HCT116 (cell line): ENCODE results near the gene ATAD3A. TPM values are rescaled to one million over a fixed set of nuclear protein-coding genes. Genes with fewer than 3 reads are reported as not detected.

Source experiments
- ATAC-seq: fragments of 200-7000 bp; cut with Tn5 transposase; 2 replicates; pipeline ENCODE4 v1.9.1; 2020; ENCODE audit warnings: mild to moderate bottlenecking, moderate library complexity
- BruUV-seq: library from RNA; stranded (reverse); fragments of 400-500 nt; replicated peaks from 2 replicates; lab custom pipeline; 2021; lab: Mats Ljungman, UMichigan
- CTCF ChIA-PET: fragments of 300-600 bp; sonication (Branson Sonifier 250); formaldehyde crosslinking; loops from one replicate; lab custom pipeline; 2021; ENCODE audit warnings: antibody characterized with exemption; lab: Charles Lee
- POLR2A ChIA-PET: fragments of 300-600, 350-600 bp; sonication (Branson Sonifier 250); formaldehyde crosslinking; loops from one replicate; lab custom pipeline; 2021; ENCODE audit warnings: antibody characterized with exemption; lab: Charles Lee
- RAD21 ChIA-PET, 2 experiments: fragments of 300-600 bp; sonication (Branson Sonifier 250); formaldehyde crosslinking; loops; one replicate each; lab custom pipeline; 2023; ENCODE audit warnings: low total read pairs in 2 of 2; ENCODE audit not compliant: uncharacterized antibody in 2 of 2, unreplicated experiment in 2 of 2, low non-redundant PET in 1 of 2; lab: Charles Lee
- DNase-seq: peaks from one replicate; pipeline ENCODE4 v3.0.0-alpha.2; 2010; ENCODE audit warnings: low read depth, low spot score
- H2AFZ ChIP-seq: fragments of 200-600 bp; shearing (Covaris generic), sonication (generic); 2 replicates; pipeline ENCODE4 v1.6.1; 2017; ENCODE audit warnings: low read depth, mixed run types, mixed read lengths, antibody characterized with exemption, low read length; ENCODE audit not compliant: poor library complexity, severe bottlenecking
- H3K27ac ChIP-seq: 2 replicates; pipeline ENCODE4 v1.5.1; 2012; ENCODE audit warnings: low read depth, low read length
- H3K27me3 ChIP-seq: fragments of 200-600 bp; sonication (generic); 2 replicates; pipeline ENCODE4 v1.6.1; 2016; ENCODE audit warnings: mixed run types, low read length, mixed read lengths; ENCODE audit not compliant: insufficient read depth
- H3K36me3 ChIP-seq, 2 experiments: fragments of 200-500 bp in 1 of 2; fragments of 200-600 bp in 1 of 2; sonication (Bioruptor generic) in 1 of 2; sonication (generic) in 1 of 2; 2 replicates each; pipeline versions ENCODE4 v1.5.1 to v1.6.1; 2014 to 2016; ENCODE audit warnings: low read length in 2 of 2, inconsistent platforms in 1 of 2, mixed read lengths in 1 of 2, mixed run types in 1 of 2; ENCODE audit not compliant: insufficient read depth in 2 of 2, control insufficient read depth in 1 of 2
- H3K4me1 ChIP-seq, 2 experiments: fragments of 200-600 bp in 1 of 2; sonication (generic) in 1 of 2; 2 replicates each; pipeline versions ENCODE4 v1.5.1 to v1.6.1; 2012 to 2017; ENCODE audit warnings: low read length in 2 of 2, inconsistent platforms in 1 of 2, mild to moderate bottlenecking in 1 of 2, mixed read lengths in 1 of 2, mixed run types in 1 of 2, moderate library complexity in 1 of 2; ENCODE audit not compliant: insufficient read depth in 2 of 2, control insufficient read depth in 1 of 2
- H3K4me2 ChIP-seq: fragments of 200-600 bp; sonication (generic); 2 replicates; pipeline ENCODE4 v1.6.1; 2017; ENCODE audit warnings: mixed run types, low read length, mixed read lengths
- H3K4me3 ChIP-seq, 2 experiments: fragments of 200-600 bp in 1 of 2; sonication (generic) in 1 of 2; replicated peaks in 1 of 2; 2 replicates each; pipeline ENCODE4 v1.5.1; 2011 to 2016; ENCODE audit warnings: low read length in 2 of 2, control low read depth in 1 of 2, low read depth in 1 of 2, mild to moderate bottlenecking in 1 of 2, mixed read lengths in 1 of 2, mixed run types in 1 of 2
- H3K79me2 ChIP-seq: fragments of 200-600 bp; sonication (generic); 2 replicates; pipeline ENCODE4 v1.6.1; 2017; ENCODE audit warnings: mild to moderate bottlenecking, mixed run types, low read length, moderate library complexity, mixed read lengths; ENCODE audit not compliant: insufficient read depth
- H3K9ac ChIP-seq: fragments of 200-600 bp; sonication (generic); 2 replicates; pipeline ENCODE4 v1.6.1; 2016; ENCODE audit warnings: low read length, mixed read lengths
- H3K9me2 ChIP-seq: fragments of 200-600 bp; sonication (generic), shearing (Covaris generic); 2 replicates; pipeline ENCODE4 v1.6.1; 2017; ENCODE audit warnings: mixed run types, mild to moderate bottlenecking, moderate library complexity; ENCODE audit not compliant: insufficient read depth
- H3K9me3 ChIP-seq, 2 experiments: fragments of 200-500 bp in 1 of 2; fragments of 200-600 bp in 1 of 2; sonication (Bioruptor generic) in 1 of 2; sonication (generic) in 1 of 2; 2 replicates each; pipeline ENCODE4 v1.6.1; 2014 to 2017; ENCODE audit warnings: low read length in 2 of 2, mixed read lengths in 2 of 2, inconsistent platforms in 1 of 2, low read depth in 1 of 2, mild to moderate bottlenecking in 1 of 2, mixed run types in 1 of 2, moderate library complexity in 1 of 2; ENCODE audit not compliant: control insufficient read depth in 1 of 2, insufficient read depth in 1 of 2
- H4K20me1 ChIP-seq: fragments of 200-600 bp; sonication (generic), shearing (Covaris generic); 2 replicates; pipeline ENCODE4 v1.6.1; 2017; ENCODE audit warnings: mixed run types, mild to moderate bottlenecking, moderate library complexity; ENCODE audit not compliant: insufficient read depth
- ATF3 ChIP-seq: IDR thresholded peaks from 2 replicates; pipeline ENCODE4 v1.6.1; 2012
- CBX3 ChIP-seq: IDR thresholded peaks from 2 replicates; pipeline ENCODE4 v1.6.1; 2012; ENCODE audit warnings: low read depth
- CEBPB ChIP-seq: IDR thresholded peaks from 2 replicates; pipeline ENCODE4 v1.6.1; 2012; ENCODE audit warnings: low read depth
- EGR1 ChIP-seq: IDR thresholded peaks from 2 replicates; pipeline ENCODE4 v1.6.1; 2012; ENCODE audit warnings: low read depth
- ELF1 ChIP-seq: IDR thresholded peaks from 2 replicates; pipeline ENCODE4 v1.6.1; 2012; ENCODE audit warnings: low read depth, borderline replicate concordance
- EZH2 ChIP-seq: fragments of 200-600 bp; sonication (generic); IDR thresholded peaks from 2 replicates; pipeline ENCODE4 v1.6.1; 2017; ENCODE audit warnings: antibody characterized with exemption, mixed run types
- JUND ChIP-seq: IDR thresholded peaks from 2 replicates; pipeline ENCODE4 v1.6.1; 2012
- MAX ChIP-seq: IDR thresholded peaks from 2 replicates; pipeline ENCODE4 v1.6.1; 2012
- POLR2AphosphoS5 ChIP-seq: IDR thresholded peaks from 2 replicates; pipeline ENCODE4 v1.6.1; 2011; ENCODE audit warnings: mild to moderate bottlenecking, low read depth, low read length, moderate library complexity
- RAD21 ChIP-seq: IDR thresholded peaks from 2 replicates; pipeline ENCODE4 v1.6.1; 2012; ENCODE audit warnings: low read depth, mild to moderate bottlenecking
- REST ChIP-seq: IDR thresholded peaks from 2 replicates; pipeline ENCODE4 v1.6.1; 2012; ENCODE audit warnings: low read depth
- SIN3A ChIP-seq: IDR thresholded peaks from 2 replicates; pipeline ENCODE4 v1.6.1; 2012; ENCODE audit warnings: low read depth
- SP1 ChIP-seq: IDR thresholded peaks from 2 replicates; pipeline ENCODE4 v1.6.1; 2012; ENCODE audit warnings: low read depth
- TCF7L2 ChIP-seq: IDR thresholded peaks from 2 replicates; pipeline ENCODE4 v1.7.0; 2011; ENCODE audit warnings: borderline replicate concordance, inconsistent platforms; ENCODE audit not compliant: insufficient read depth, insufficient read length; ENCODE audit errors: extremely low read depth
- YY1 ChIP-seq: IDR thresholded peaks from 2 replicates; pipeline ENCODE4 v1.6.1; 2011; ENCODE audit warnings: low read length, low read depth, moderate library complexity, mild to moderate bottlenecking; ENCODE audit not compliant: insufficient replicate concordance; ENCODE audit errors: extremely low read depth
- ZFX ChIP-seq: fragments of 450-650 bp; IDR thresholded peaks from 2 replicates; pipeline ENCODE4 v1.6.1; 2017
- ZNF274 ChIP-seq: fragments of 200-500 bp; sonication (Bioruptor generic); IDR thresholded peaks from 2 replicates; pipeline ENCODE4 v1.6.1; 2014; ENCODE audit warnings: mild to moderate bottlenecking, low read depth, low read length, inconsistent platforms
- intact Hi-C: fragments of 100-400 bp; cut with micrococcal nuclease; formaldehyde crosslinking; loops from 2 replicates; pipeline ENCODE4 v1.10.0; 2022
- total RNA-seq: library from RNA; stranded (reverse); gene quantifications from one replicate; pipeline ENCODE4 v1.2.1, GENCODE V29; 2021; ENCODE audit not compliant: unreplicated experiment
- TF ChIP-seq, protein P1 (sequence below), 3 experiments: fragments of 200-600 bp in 1 of 3; sonication (generic) in 1 of 3; IDR thresholded peaks in 2 of 3; conservative IDR thresholded peaks in 1 of 3; 2 replicates each; pipeline ENCODE4 v1.5.1; 2012 to 2017; ENCODE audit warnings: low read depth in 2 of 3, low read length in 2 of 3, antibody characterized with exemption in 1 of 3, borderline replicate concordance in 1 of 3, control low read depth in 1 of 3, mild to moderate bottlenecking in 1 of 3, mixed read lengths in 1 of 3, mixed run types in 1 of 3, moderate library complexity in 1 of 3; ENCODE audit not compliant: insufficient read depth in 1 of 3

The ATAD3A gene
- total RNA-seq, 1 experiment from 2014 or later: 92.3 TPM

DNA sequence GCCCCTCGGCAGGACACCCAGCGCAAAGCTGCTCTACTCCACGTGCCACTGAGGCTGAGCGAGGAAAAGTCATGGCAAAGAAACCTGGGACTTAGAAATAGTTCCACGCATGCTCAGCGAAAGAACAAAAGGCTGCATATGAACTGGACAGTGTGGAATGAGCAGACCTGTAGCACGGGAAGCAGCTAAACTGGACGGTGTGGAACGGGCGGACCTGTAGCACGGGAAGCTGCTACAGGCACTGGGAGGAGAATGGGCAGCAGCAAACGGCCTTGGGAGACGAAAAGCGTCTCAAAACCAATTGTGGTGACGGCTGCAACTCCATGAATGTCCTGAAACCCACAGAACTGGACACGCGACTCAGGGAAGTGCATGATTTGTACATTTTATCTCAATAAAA, 47.1 kb downstream of the ATAD3A start:
- Histone ChIP-seq H3K9me3 (no peaks in the 10 kb centered on the region), H3K4me1 (peaks cover 0 to 16% of the 10 kb centered on the region in 2 experiments; a peak in 2 of 4 replicates), H3K79me2 (peaks cover 54% of the 10 kb centered on the region)
- RAD21 ChIA-PET: no interaction called here
- TF ChIP-seq CBX3 (no peak), MAX (no peak), ZFX (no peak), EZH2 (no peak), TCF7L2 (no peak), POLR2AphosphoS5 (no peak), ELF1 (no peak), ZNF274 (no peak), ATF3 (no peak), SP1 (no peak), EGR1 (no peak), JUND (no peak), REST (no peak), YY1 (no peak), RAD21 (no peak), SIN3A (no peak), CEBPB (no peak)
- TF ChIP-seq, protein P1, sequence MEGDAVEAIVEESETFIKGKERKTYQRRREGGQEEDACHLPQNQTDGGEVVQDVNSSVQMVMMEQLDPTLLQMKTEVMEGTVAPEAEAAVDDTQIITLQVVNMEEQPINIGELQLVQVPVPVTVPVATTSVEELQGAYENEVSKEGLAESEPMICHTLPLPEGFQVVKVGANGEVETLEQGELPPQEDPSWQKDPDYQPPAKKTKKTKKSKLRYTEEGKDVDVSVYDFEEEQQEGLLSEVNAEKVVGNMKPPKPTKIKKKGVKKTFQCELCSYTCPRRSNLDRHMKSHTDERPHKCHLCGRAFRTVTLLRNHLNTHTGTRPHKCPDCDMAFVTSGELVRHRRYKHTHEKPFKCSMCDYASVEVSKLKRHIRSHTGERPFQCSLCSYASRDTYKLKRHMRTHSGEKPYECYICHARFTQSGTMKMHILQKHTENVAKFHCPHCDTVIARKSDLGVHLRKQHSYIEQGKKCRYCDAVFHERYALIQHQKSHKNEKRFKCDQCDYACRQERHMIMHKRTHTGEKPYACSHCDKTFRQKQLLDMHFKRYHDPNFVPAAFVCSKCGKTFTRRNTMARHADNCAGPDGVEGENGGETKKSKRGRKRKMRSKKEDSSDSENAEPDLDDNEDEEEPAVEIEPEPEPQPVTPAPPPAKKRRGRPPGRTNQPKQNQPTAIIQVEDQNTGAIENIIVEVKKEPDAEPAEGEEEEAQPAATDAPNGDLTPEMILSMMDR (IDR thresholded peaks at IDR 0.05 in 2 of 3, conservative IDR thresholded peaks at IDR 0.05 in 1 of 3; ENCODE audit: borderline replicate concordance in 1 of 3, insufficient read depth in 1 of 3, low read depth in 2 of 3, low read length in 2 of 3): no peak
- TF ChIP-seq, all 23 proteins: peak for 0
- no peak overlapping the region for H3K27ac ChIP-seq
- peaks cover 6 to 26% of the 10 kb centered on the region in 2 experiments for H3K36me3 ChIP-seq
- ChIA-PET POLR2A (interaction anchor here (0.6 kb wide), 1 partner anchor 11 kb away, joined by 5 read pairs; no protein-coding TSS in a partner anchor), CTCF (no interaction called here)
- no peak for ATAC-seq
- no peak overlapping the region for H3K4me3 ChIP-seq
- H4K20me1 ChIP-seq: no peaks in the 10 kb centered on the region; the same call in 1 of the 2 replicates
- BruUV-seq: no TSS peak
- H3K27me3 ChIP-seq: no peaks in the 10 kb centered on the region
- no peaks in the 10 kb centered on the region for H3K9me2 ChIP-seq
- DNase-seq: no peak
- intact Hi-C loops: no loop called here
- H3K9ac ChIP-seq: no peak overlapping the region
- H2AFZ ChIP-seq: no peak overlapping the region
- no peak overlapping the region for H3K4me2 ChIP-seq
